Measurements from ENCODE around the gene SETBP1. TPM values are rescaled to one million over a fixed set of nuclear protein-coding genes. Genes with fewer than 3 reads are reported as not detected.
"Not testable (repeated sequence)": the region's sequence is repeated elsewhere in the genome, so short reads cannot be mapped to it uniquely, and the experiment has no call there.

Gene SETBP1
- total and polyA plus RNA-seq, 3 donors from 2014 or later: 6.2 to 34.7 (median 33.1) TPM

- H3K4me1 ChIP-seq: peaks cover 18% of the 10 kb centered on the region
- intact Hi-C loops (cut with DNase I; ENCODE audit: low total_unique reads): no loop called here
- no peak overlapping the region for H3K27ac ChIP-seq
- no peaks in the 10 kb centered on the region for H3K9me3 ChIP-seq
- WGBS, 2 donors: 96 to 99% methylated on average over 4 of the region's 4 CpGs
- no peaks in the 10 kb centered on the region for H3K27me3 ChIP-seq
- no peaks in the 10 kb centered on the region for H3K36me3 ChIP-seq (ENCODE audit: low read depth, missing control alignments)
- H3K4me3 ChIP-seq: no peak overlapping the region
- DNase-seq: no peak
- TF ChIP-seq POLR2A (IDR thresholded peaks at IDR 0.05): no peak
- TF ChIP-seq, protein P1, sequence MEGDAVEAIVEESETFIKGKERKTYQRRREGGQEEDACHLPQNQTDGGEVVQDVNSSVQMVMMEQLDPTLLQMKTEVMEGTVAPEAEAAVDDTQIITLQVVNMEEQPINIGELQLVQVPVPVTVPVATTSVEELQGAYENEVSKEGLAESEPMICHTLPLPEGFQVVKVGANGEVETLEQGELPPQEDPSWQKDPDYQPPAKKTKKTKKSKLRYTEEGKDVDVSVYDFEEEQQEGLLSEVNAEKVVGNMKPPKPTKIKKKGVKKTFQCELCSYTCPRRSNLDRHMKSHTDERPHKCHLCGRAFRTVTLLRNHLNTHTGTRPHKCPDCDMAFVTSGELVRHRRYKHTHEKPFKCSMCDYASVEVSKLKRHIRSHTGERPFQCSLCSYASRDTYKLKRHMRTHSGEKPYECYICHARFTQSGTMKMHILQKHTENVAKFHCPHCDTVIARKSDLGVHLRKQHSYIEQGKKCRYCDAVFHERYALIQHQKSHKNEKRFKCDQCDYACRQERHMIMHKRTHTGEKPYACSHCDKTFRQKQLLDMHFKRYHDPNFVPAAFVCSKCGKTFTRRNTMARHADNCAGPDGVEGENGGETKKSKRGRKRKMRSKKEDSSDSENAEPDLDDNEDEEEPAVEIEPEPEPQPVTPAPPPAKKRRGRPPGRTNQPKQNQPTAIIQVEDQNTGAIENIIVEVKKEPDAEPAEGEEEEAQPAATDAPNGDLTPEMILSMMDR (IDR thresholded peaks at IDR 0.05): no peak
These were observed 118.8 kb downstream of the SETBP1 start for GRCh38 chr18:44799382-44799906.

- H3K4me3 ChIP-seq: no peak overlapping the region
- WGBS, 2 donors: 76 to 86% methylated on average over 1 of the region's 1 CpG
- intact Hi-C loops (cut with DNase I; ENCODE audit: low total_unique reads): no loop called here
These were observed 119.3 kb downstream of the SETBP1 start for GRCh38 chr18:44799907-44800421.

DNA sequence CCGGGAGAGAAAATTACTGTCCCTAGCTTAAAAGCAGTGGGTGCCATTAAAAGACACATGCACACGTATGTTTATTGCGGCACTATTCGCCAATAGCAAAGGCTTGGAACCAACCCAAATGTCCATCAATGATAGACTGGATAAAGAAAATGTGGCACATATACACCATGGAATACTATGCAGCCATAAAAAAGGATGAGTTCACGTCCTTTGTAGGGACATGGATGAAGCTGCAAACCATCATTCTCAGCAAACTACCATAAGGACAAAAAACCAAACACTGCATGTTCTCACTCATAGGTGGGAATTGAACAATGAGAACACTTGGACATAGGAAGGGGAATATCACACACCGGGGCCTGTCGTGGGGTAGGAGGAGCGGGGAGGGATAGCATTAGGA, 120.1 kb downstream of the SETBP1 start:
- H3K36me3 ChIP-seq (ENCODE audit: low read depth, missing control alignments); H3K9me3 ChIP-seq; H3K27me3 ChIP-seq; intact Hi-C loops (cut with DNase I; ENCODE audit: low total_unique reads); H3K27ac ChIP-seq; DNase-seq; H3K4me3 ChIP-seq: not testable (repeated sequence)
- 97 to 98% methylated on average over 8 of the region's 8 CpGs for whole genome bisulfite sequencing, 2 donors
- H3K4me1 ChIP-seq: peaks cover 23% of the 10 kb centered on the region

More at GRCh38 chr18:44799907-44800421, 119.3 kb downstream of the SETBP1 start:
- H3K27ac ChIP-seq: no peak overlapping the region
- H3K36me3 ChIP-seq (ENCODE audit: low read depth, missing control alignments): no peaks in the 10 kb centered on the region
- DNase-seq: no peak
- no peaks in the 10 kb centered on the region for H3K9me3 ChIP-seq
- no peaks in the 10 kb centered on the region for H3K27me3 ChIP-seq
- H3K4me1 ChIP-seq: peaks cover 23% of the 10 kb centered on the region
- no peak for TF ChIP-seq POLR2A (IDR thresholded peaks at IDR 0.05)
- TF ChIP-seq, protein P1 (IDR thresholded peaks at IDR 0.05): no peak

GRCh38 chr18:44801781-44802180, 121.1 kb downstream of the SETBP1 start:
- Histone ChIP-seq H3K27me3 (no peaks in the 10 kb centered on the region), H3K36me3 (ENCODE audit: low read depth, missing control alignments) (no peaks in the 10 kb centered on the region), H3K4me3 (no peak overlapping the region), H3K9me3 (no peaks in the 10 kb centered on the region), H3K27ac (peak overlapping the region; percentile 84 to 86), H3K4me1 (peaks cover 23% of the 10 kb centered on the region)
- DNase-seq: no peak
- WGBS, 2 donors: 90 to 98% methylated on average over 2 of the region's 2 CpGs
- TF ChIP-seq, protein P1 (IDR thresholded peaks at IDR 0.05): no peak
- TF ChIP-seq POLR2A (IDR thresholded peaks at IDR 0.05): no peak
- intact Hi-C loops (cut with DNase I; ENCODE audit: low total_unique reads): no loop called here

DNA sequence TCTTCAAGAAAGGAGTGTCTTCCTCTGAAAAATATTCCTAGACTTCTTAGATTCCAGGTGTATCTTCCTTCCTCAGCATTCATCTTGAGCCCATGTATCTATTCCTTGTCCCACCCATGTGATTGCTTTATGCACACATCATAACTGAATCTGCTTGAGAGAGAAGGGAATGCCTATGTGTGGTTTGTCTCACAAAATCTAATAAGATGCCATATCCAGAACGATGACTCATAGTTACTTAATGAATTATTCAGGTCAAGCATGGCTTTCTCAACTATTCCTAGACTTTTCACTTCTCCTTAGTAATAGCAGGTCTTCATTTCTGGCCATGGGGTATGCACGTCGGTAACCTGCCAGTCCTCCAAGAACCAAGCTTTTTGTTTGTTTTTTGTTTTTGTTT, 121.8 kb downstream of the SETBP1 start:
- intact Hi-C loops (cut with DNase I; ENCODE audit: low total_unique reads): no loop called here
- peaks cover 23% of the 10 kb centered on the region for H3K4me1 ChIP-seq
- no peaks in the 10 kb centered on the region for H3K27me3 ChIP-seq
- no peak overlapping the region for H3K4me3 ChIP-seq
- TF ChIP-seq, protein P1 (IDR thresholded peaks at IDR 0.05): no peak
- TF ChIP-seq POLR2A (IDR thresholded peaks at IDR 0.05): no peak
- 68% methylated on average over 3 of the region's 3 CpGs for WGBS, 2 donors
- DNase-seq: no peak
- peak overlapping the region; percentile 84 to 86 for H3K27ac ChIP-seq
- H3K36me3 ChIP-seq (ENCODE audit: low read depth, missing control alignments): no peaks in the 10 kb centered on the region
- H3K9me3 ChIP-seq: no peaks in the 10 kb centered on the region
